Measurements from ENCODE around the gene WDR36.

DNA sequence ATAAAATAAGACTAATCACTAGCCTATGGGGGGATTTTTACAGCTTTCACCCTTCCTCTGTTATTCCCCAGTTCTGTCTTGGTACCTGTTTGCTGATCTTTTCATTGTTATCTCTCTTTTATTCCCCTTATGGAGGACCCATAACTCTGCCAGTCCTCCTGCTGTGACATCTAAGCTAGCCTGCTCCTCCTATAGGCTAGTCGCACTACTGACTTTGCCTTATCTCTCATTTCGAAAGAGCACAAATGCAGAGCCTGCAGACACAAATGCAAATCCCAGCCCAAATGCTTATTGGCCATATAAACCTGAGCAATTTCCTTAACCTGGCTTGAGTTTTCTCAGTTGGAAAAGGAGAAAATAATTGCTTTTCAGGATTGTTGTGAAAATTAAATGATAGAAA lies 72.9 kb downstream of the WDR36 start:
- TF ChIP-seq, protein P1, sequence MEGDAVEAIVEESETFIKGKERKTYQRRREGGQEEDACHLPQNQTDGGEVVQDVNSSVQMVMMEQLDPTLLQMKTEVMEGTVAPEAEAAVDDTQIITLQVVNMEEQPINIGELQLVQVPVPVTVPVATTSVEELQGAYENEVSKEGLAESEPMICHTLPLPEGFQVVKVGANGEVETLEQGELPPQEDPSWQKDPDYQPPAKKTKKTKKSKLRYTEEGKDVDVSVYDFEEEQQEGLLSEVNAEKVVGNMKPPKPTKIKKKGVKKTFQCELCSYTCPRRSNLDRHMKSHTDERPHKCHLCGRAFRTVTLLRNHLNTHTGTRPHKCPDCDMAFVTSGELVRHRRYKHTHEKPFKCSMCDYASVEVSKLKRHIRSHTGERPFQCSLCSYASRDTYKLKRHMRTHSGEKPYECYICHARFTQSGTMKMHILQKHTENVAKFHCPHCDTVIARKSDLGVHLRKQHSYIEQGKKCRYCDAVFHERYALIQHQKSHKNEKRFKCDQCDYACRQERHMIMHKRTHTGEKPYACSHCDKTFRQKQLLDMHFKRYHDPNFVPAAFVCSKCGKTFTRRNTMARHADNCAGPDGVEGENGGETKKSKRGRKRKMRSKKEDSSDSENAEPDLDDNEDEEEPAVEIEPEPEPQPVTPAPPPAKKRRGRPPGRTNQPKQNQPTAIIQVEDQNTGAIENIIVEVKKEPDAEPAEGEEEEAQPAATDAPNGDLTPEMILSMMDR (IDR thresholded peaks at IDR 0.05), result no peak
- TF ChIP-seq POLR2AphosphoS5 (IDR thresholded peaks at IDR 0.05), result no peak
- TF ChIP-seq POLR2A (IDR thresholded peaks at IDR 0.05), result no peak
- TF ChIP-seq EP300 (IDR thresholded peaks at IDR 0.05), result no peak

Data from gastroesophageal sphincter (tissue), 3 donors.